GM19455 (cell line): ENCODE data around the gene NSD2.

Experiments used
- ATAC-seq: cut with Tn5 transposase; IDR thresholded peaks from one replicate; pipeline ENCODE4 v1.9.1; 2021; ENCODE audit not compliant: unreplicated experiment

Gene NSD2

GRCh38 chr4:1940566-1940965 lies 69.4 kb downstream of the NSD2 start:
- ATAC-seq, result no peak

- no peak for ATAC-seq
Measured at GRCh38 chr4:1943928-1944327, 72.7 kb downstream of the NSD2 start.

GRCh38 chr4:1945124-1945895 lies 74.1 kb downstream of the NSD2 start:
- ATAC-seq, result no peak

- no peak for ATAC-seq
Measured at GRCh38 chr4:1945912-1946311, 74.7 kb downstream of the NSD2 start.

- no peak for ATAC-seq
Measured at GRCh38 chr4:1948232-1948631, 77.0 kb downstream of the NSD2 start.

GRCh38 chr4:1948892-1949436 lies 77.8 kb downstream of the NSD2 start:
- no peak for ATAC-seq

GRCh38 chr4:1950369-1950768 lies 79.2 kb downstream of the NSD2 start:
- ATAC-seq, result no peak

- ATAC-seq, result no peak
Measured at GRCh38 chr4:1952058-1952700, 81.0 kb downstream of the NSD2 start.

GRCh38 chr4:1952719-1953118 lies 81.5 kb downstream of the NSD2 start:
- ATAC-seq, result no peak

GRCh38 chr4:1953335-1953734 lies 82.1 kb downstream of the NSD2 start:
- no peak for ATAC-seq

- ATAC-seq, result no peak
Measured at GRCh38 chr4:1956631-1957030, 85.4 kb downstream of the NSD2 start.

GRCh38 chr4:1958276-1959103 lies 87.3 kb downstream of the NSD2 start:
- no peak for ATAC-seq

- ATAC-seq, result no peak
Measured at GRCh38 chr4:1959104-1959384, 87.9 kb downstream of the NSD2 start.

- no peak for ATAC-seq
Measured at GRCh38 chr4:1960170-1960825, 89.1 kb downstream of the NSD2 start.

- ATAC-seq, result no peak
Measured at GRCh38 chr4:1961038-1961437, 89.8 kb downstream of the NSD2 start.

- no peak for ATAC-seq
Measured at GRCh38 chr4:1961563-1961962, 90.4 kb downstream of the NSD2 start.

- ATAC-seq, result no peak
Measured at GRCh38 chr4:1962980-1963379, 91.8 kb downstream of the NSD2 start.

- no peak for ATAC-seq
Measured at GRCh38 chr4:1964443-1964842, 93.2 kb downstream of the NSD2 start.

- no peak for ATAC-seq
Measured at GRCh38 chr4:1964971-1965370, 93.8 kb downstream of the NSD2 start.

- ATAC-seq, result no peak
Measured at GRCh38 chr4:1967512-1968149, 96.4 kb downstream of the NSD2 start.
